K562 (cell line): ENCODE results near the gene FOXJ1. TPM values are rescaled to one million over a fixed set of nuclear protein-coding genes. Genes with fewer than 3 reads are reported as not detected.

Experiments
- CBFA2T2 ChIP-seq: fragments of 450-650 bp; conservative IDR thresholded peaks from 2 replicates; pipeline ENCODE4 v1.6.1; 2017; ENCODE audit warnings: mild to moderate bottlenecking
- COPS2 ChIP-seq: fragments of 450-650 bp; conservative IDR thresholded peaks from 2 replicates; pipeline ENCODE4 v1.6.1; 2016; ENCODE audit warnings: mild to moderate bottlenecking, moderate library complexity
- ELF1 ChIP-seq: fragments of 200-800 bp; sonication (Bioruptor generic); IDR thresholded peaks from 2 replicates; pipeline ENCODE4 v1.6.1; 2016; ENCODE audit warnings: missing genetic modification characterization, missing compliant biosample characterization
- LCOR ChIP-seq: sonication (generic); formaldehyde crosslinking; IDR thresholded peaks from 2 replicates; pipeline ENCODE4 v1.8.0; 2022; ENCODE audit warnings: mild to moderate bottlenecking, missing genetic modification reagents
- MYC ChIP-seq, 2 experiments: fragments of 250-450 bp in 1 of 2; sonication (Bioruptor Pico) in 1 of 2; IDR thresholded peaks; 2 replicates each; pipeline versions ENCODE4 v1.5.1 to v1.6.1; 2012 to 2021; ENCODE audit warnings: low read depth in 2 of 2, borderline replicate concordance in 1 of 2, improper control_type of control experiment in 1 of 2, low read length in 1 of 2, mild to moderate bottlenecking in 1 of 2, moderate library complexity in 1 of 2
- ZFP30 ChIP-seq: fragments of 250-450 bp; sonication (Bioruptor Pico); IDR thresholded peaks from 2 replicates; pipeline ENCODE4 v1.8.0; 2022; ENCODE audit warnings: moderate library complexity, mild to moderate bottlenecking, inconsistent platforms, borderline replicate concordance
- polyA plus RNA-seq, 8 experiments: library from polyadenylated mRNA; depleted of rRNA in 4 of 8; stranded (reverse) in 5 of 8; unstranded in 3 of 8; fragments of >200 nt; fragmentation: Nextera tagmentation in 2 of 8; fragmentation: Illumina TruSeq in 1 of 8; extraction: Ambion mirVana in 2 of 8; extraction: Trizol in 1 of 8; gene quantifications; 2 replicates each; pipeline versions ENCODE4 v1.2.1 to v1.2.3, GENCODE V29; 2011 to 2014; ENCODE audit warnings: inconsistent platforms in 1 of 8, missing spikeins in 1 of 8
- total RNA-seq, 7 experiments: library from RNA; depleted of rRNA in 6 of 7; stranded (reverse); fragments of >200 nt in 6 of 7; fragmentation: Illumina TruSeq in 2 of 7; extraction: Trizol in 2 of 7; gene quantifications; 2 replicates each; pipeline versions ENCODE4 v1.2.1 to v1.2.3, GENCODE V29; 2011 to 2021; ENCODE audit warnings: low replicate concordance in 1 of 7
- TF ChIP-seq, protein P1 (sequence below): fragments of 250-450 bp; sonication (Bioruptor Pico); IDR thresholded peaks from 2 replicates; pipeline ENCODE4 v1.8.0; 2022; ENCODE audit warnings: inconsistent platforms
- TF ChIP-seq, protein P2 (sequence below): fragments of 450-650 bp; IDR thresholded peaks from 2 replicates; pipeline ENCODE4 v1.6.1; 2016; ENCODE audit warnings: mild to moderate bottlenecking, moderate library complexity

Gene FOXJ1
- total and polyA plus RNA-seq, 9 of the 15 experiments (the other 6 are each of a cell fraction or from before 2014, with no cell fraction given): 0.07 TPM; not detected in 8

DNA sequence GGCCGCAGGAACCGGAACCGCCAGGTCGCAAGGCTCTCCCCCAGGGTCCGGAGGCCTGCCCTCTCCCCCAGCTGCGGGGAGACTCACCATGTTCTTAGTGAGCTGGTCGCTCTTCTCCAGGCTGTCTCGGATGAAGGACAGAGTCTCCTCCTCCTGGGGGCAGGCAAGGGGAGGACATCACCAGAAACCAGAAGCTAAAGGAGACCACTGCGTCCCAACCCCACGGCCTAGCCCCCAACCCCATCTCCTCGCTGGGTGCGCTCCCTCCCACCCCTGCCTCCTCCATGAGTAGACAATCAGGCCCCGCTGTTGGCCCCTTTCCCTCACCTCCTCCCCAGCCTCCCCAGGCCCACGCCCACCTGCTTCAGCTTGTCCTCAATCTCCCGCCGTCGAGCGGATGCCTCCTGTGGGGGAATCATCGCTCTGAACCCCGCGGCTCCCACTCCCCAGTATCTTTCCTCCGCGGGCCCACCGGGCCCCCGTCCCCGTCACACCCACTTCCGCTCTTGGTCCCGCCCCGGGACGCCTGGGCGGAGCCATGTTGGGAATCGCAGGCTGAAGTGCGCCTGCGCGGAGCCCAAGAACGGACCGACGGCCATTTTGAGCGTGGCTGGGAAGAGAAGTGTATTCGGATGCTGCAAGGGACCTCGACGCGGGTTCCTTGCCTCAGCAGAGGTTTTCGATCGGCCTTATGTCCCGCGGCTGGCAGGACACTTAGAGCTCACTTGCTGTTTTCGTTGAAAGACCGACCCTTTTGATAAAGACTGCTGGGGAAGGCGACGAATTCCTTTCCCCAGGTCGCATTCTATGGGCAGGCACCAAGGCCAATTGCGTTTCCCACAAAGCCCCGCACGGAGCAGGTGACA, 37.5 kb downstream of the FOXJ1 start, which contains the start of gene EXOC7 (continued):
- TF ChIP-seq, protein P1, sequence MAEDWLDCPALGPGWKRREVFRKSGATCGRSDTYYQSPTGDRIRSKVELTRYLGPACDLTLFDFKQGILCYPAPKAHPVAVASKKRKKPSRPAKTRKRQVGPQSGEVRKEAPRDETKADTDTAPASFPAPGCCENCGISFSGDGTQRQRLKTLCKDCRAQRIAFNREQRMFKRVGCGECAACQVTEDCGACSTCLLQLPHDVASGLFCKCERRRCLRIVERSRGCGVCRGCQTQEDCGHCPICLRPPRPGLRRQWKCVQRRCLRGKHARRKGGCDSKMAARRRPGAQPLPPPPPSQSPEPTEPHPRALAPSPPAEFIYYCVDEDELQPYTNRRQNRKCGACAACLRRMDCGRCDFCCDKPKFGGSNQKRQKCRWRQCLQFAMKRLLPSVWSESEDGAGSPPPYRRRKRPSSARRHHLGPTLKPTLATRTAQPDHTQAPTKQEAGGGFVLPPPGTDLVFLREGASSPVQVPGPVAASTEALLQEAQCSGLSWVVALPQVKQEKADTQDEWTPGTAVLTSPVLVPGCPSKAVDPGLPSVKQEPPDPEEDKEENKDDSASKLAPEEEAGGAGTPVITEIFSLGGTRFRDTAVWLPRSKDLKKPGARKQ (CRISPR knock-in tag): peak; percentile 54; the same call in 1 of the 2 replicates
- no peak for TF ChIP-seq CBFA2T2
- peak; percentile 84 for TF ChIP-seq ELF1 (tag)
- TF ChIP-seq, protein P2, sequence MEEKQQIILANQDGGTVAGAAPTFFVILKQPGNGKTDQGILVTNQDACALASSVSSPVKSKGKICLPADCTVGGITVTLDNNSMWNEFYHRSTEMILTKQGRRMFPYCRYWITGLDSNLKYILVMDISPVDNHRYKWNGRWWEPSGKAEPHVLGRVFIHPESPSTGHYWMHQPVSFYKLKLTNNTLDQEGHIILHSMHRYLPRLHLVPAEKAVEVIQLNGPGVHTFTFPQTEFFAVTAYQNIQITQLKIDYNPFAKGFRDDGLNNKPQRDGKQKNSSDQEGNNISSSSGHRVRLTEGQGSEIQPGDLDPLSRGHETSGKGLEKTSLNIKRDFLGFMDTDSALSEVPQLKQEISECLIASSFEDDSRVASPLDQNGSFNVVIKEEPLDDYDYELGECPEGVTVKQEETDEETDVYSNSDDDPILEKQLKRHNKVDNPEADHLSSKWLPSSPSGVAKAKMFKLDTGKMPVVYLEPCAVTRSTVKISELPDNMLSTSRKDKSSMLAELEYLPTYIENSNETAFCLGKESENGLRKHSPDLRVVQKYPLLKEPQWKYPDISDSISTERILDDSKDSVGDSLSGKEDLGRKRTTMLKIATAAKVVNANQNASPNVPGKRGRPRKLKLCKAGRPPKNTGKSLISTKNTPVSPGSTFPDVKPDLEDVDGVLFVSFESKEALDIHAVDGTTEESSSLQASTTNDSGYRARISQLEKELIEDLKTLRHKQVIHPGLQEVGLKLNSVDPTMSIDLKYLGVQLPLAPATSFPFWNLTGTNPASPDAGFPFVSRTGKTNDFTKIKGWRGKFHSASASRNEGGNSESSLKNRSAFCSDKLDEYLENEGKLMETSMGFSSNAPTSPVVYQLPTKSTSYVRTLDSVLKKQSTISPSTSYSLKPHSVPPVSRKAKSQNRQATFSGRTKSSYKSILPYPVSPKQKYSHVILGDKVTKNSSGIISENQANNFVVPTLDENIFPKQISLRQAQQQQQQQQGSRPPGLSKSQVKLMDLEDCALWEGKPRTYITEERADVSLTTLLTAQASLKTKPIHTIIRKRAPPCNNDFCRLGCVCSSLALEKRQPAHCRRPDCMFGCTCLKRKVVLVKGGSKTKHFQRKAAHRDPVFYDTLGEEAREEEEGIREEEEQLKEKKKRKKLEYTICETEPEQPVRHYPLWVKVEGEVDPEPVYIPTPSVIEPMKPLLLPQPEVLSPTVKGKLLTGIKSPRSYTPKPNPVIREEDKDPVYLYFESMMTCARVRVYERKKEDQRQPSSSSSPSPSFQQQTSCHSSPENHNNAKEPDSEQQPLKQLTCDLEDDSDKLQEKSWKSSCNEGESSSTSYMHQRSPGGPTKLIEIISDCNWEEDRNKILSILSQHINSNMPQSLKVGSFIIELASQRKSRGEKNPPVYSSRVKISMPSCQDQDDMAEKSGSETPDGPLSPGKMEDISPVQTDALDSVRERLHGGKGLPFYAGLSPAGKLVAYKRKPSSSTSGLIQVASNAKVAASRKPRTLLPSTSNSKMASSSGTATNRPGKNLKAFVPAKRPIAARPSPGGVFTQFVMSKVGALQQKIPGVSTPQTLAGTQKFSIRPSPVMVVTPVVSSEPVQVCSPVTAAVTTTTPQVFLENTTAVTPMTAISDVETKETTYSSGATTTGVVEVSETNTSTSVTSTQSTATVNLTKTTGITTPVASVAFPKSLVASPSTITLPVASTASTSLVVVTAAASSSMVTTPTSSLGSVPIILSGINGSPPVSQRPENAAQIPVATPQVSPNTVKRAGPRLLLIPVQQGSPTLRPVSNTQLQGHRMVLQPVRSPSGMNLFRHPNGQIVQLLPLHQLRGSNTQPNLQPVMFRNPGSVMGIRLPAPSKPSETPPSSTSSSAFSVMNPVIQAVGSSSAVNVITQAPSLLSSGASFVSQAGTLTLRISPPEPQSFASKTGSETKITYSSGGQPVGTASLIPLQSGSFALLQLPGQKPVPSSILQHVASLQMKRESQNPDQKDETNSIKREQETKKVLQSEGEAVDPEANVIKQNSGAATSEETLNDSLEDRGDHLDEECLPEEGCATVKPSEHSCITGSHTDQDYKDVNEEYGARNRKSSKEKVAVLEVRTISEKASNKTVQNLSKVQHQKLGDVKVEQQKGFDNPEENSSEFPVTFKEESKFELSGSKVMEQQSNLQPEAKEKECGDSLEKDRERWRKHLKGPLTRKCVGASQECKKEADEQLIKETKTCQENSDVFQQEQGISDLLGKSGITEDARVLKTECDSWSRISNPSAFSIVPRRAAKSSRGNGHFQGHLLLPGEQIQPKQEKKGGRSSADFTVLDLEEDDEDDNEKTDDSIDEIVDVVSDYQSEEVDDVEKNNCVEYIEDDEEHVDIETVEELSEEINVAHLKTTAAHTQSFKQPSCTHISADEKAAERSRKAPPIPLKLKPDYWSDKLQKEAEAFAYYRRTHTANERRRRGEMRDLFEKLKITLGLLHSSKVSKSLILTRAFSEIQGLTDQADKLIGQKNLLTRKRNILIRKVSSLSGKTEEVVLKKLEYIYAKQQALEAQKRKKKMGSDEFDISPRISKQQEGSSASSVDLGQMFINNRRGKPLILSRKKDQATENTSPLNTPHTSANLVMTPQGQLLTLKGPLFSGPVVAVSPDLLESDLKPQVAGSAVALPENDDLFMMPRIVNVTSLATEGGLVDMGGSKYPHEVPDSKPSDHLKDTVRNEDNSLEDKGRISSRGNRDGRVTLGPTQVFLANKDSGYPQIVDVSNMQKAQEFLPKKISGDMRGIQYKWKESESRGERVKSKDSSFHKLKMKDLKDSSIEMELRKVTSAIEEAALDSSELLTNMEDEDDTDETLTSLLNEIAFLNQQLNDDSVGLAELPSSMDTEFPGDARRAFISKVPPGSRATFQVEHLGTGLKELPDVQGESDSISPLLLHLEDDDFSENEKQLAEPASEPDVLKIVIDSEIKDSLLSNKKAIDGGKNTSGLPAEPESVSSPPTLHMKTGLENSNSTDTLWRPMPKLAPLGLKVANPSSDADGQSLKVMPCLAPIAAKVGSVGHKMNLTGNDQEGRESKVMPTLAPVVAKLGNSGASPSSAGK: peak; percentile 68
- no peak for TF ChIP-seq ZFP30 (CRISPR knock-in tag)
- TF ChIP-seq LCOR (CRISPR knock-in tag): no peak
- no peak for TF ChIP-seq COPS2
- no peak for TF ChIP-seq MYC (IDR thresholded peaks at IDR 0.05; ENCODE audit: low read depth, low read length)
- TF ChIP-seq MYC (CRISPR knock-in tag; IDR thresholded peaks at IDR 0.05; ENCODE audit: borderline replicate concordance, low read depth): peak; percentile 56; the same call in 1 of the 2 replicates
